ENCODE data around the gene ADARB1.

- peak; percentile 19 for TF ChIP-seq CTCF (IDR thresholded peaks at IDR 0.05; ENCODE audit: low read depth, low read length)
- TF ChIP-seq MAX (IDR thresholded peaks at IDR 0.05; ENCODE audit: low read depth, low read length), result 0 out of 2 replicates have a peak, but pooled peaks have one; percentile 9
- TF ChIP-seq POLR2A (IDR thresholded peaks at IDR 0.05; ENCODE audit: extremely low read depth, insufficient read length), result no peak
These were observed 162.1 kb downstream of the ADARB1 start for GRCh38 chr21:45236481-45236880.

Measured in NB4 (cell line).